Right lung (tissue), 5 donors: ENCODE measurements around the gene TSC22D2. TPM values are rescaled to one million over a fixed set of nuclear protein-coding genes. Genes with fewer than 3 reads are reported as not detected.

Experiments used
- DNase-seq, 2 donors: peaks; one replicate each; pipeline ENCODE4 v3.0.0-alpha.2; 2013
- polyA plus RNA-seq, 5 donors: library from polyadenylated mRNA; unstranded; fragments of 120-200 nt; gene quantifications; one replicate each; pipeline versions ENCODE4 v1.2.1 to v1.2.3, GENCODE V29; 2013; ENCODE audit warnings: inconsistent platforms in 1 of 5, low replicate concordance in 1 of 5; ENCODE audit not compliant: insufficient read length in 5 of 5, insufficient read depth in 1 of 5

TSC22D2 gene
- polyA plus RNA-seq, 5 donors, result 70.2 to 93.4 (median 75.4) TPM

DNA sequence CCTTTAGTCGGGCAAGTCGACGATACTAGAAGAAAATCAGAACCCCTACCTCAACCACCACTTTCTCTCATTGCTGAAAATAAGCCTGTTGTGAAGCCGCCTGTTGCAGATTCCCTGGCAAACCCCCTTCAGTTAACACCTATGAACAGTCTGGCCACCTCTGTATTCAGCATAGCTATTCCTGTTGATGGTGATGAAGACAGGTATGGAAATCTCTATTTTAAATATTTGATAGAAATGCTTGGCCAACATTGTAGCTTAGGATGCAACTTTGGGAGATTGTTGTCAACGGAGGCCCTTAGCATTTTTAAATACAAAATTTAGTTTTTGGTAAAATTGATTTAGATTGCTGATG lies 3.0 kb downstream of the TSC22D2 start:
- DNase-seq, result no peak

DNA sequence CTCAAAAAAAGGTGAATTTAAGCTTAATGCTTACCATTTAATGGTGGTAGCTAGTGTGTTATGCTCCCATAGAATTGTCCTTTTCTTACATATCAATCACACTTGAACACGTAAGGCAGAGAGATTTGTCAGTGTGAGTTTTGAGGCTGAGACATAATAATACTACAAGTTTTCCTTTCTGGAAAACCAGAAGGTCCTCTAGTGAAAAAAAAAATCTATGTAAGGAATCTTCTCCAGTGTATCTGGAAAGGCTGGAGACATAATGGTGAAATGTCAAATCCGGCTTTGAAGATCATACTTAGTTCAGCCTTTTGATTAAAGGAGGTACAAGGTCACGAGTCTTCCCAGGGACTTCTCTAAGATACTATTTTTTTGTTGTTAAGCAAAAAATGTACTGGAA lies 3.4 kb downstream of the TSC22D2 start:
- no peak for DNase-seq

DNA sequence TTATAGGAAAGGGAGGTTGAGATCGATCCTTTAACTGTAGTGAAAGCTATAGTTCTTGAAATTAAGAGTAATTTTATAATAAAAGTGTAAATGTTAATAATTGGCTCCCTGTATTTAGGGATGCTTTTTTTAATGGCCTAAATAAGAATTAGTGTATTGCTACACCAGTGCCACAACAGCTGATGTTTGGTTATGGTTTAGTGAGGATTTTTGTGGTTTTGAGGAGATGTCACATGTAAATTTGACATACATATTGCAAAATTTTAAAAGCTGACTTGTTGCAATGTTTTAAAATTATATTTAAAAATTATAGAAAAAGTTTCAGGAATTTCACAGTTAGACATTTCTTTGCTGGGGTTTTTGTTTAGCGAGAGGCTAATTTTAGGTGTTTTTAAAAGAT lies 3.9 kb downstream of the TSC22D2 start:
- DNase-seq, result no peak

DNA sequence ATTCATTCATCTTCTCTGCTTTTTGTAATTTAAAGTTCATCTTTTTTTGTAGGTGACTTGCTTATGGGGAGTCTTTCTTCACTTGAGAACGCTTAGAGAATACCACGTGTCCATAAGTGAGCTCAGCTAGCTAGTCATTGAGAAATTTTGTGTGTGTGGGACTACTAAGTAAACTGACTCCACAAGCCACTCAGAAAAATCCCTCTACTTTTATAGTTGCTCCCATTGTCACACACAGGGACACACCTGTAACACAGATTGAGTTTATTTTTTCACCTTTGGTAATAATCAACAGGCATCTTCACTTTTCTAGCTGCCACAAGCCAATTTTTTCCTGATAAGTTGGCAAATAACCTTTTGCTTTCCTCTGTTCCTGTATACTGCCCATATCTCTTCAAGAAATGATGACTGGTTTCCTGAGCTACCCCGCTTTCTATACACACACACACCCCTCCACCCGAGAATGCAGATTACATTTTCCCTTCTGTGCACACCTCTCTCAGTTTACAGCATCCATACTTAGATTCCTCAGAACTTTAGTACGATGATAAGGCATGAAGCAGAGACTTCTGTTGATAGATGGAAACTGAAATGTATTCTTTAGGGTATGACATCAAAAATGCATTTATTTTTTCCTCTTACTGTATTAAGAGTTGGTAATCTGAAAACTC lies 4.6 kb downstream of the TSC22D2 start:
- DNase-seq, result no peak

DNA sequence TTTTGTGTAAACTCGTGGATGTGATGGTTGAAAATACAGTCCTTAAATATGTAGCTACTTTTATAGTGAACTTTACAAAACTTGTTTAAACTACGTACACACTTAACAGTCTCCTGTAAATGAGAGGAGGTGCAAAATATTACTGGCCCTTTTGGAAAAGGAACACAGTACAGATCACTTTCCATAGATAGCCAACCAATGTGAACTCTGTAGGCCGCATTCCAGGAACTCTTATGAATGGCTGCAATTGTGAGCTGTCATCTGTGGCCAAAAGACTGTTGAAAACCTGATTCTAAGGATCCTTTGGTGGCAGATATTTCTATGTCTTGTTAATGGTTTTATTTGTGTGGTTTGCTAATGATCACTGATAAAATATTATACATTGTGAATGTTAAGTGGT lies 6.2 kb downstream of the TSC22D2 start:
- DNase-seq, result no peak

DNA sequence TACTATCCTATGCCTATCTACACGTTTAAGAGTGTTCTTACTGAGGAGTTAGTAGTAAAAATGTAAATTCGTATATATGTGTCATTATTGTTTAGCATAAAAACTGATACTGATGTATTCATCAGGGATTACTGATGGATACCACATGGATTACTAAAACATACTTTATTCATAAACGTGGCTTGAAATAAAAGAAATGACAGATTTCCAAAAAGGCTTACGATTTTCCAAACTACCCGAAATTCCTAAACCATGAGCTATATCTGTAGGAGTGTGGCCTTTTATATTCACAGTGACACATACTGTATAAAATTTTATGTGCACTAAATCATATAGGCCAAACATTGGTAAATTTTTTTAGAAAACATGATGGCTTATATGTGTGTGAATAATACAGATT lies 6.9 kb downstream of the TSC22D2 start:
- DNase-seq, result no peak

DNA sequence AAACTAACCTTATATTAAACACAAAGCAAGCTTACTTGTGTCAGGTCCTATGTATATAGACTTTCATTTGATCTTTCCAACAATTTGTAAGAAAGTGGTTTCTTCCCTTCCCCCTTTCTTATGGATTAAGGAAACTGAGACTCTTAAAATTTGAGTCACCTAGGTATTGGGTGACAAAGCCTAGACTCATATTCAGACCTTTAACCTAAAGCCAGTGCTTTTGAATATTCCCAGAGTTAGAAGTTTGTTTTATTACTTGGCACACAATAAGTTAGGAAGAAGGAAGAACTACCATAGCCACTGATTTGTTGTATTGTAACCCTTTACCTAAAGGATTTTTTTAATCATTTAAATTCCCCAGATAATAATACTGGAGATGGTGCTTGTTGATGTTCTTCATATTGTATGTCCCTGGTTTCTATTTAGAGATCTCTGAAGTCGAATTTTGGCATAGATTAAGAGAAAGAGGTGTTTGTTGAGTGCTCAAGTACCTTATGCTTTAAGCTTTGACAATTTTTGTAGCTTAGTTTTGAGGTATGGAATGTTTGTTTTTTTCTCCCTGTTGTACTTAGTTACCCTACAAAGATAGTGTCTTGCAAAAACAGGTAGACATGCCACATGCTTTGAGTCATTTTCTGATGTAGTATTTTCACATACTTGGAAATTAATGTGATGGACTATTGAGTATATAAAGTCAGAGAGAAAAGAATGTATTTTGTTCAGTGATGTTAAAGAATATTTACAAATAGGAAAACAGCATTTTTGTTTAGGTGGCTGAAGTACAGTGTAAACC lies 11.2 kb downstream of the TSC22D2 start:
- DNase-seq, result no peak

DNA sequence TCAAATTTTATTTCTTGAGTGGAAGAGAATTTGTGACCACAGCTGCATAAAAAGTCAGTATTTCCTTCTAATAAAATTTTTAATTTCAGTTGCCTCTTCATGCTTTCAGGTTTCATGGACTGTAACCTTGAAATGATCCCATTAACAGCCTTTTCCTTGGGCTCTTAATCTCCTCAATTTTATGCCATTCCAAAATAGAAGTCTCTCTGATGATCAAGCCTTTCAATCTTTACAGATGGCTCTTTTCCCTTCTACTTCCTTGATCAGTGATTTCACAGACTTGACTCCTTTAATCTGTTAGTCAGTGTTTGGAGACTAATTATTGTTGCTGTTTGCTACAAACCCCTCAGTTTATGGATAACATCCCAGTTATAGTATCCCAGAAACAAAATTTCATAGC lies 11.9 kb downstream of the TSC22D2 start:
- no peak for DNase-seq

DNA sequence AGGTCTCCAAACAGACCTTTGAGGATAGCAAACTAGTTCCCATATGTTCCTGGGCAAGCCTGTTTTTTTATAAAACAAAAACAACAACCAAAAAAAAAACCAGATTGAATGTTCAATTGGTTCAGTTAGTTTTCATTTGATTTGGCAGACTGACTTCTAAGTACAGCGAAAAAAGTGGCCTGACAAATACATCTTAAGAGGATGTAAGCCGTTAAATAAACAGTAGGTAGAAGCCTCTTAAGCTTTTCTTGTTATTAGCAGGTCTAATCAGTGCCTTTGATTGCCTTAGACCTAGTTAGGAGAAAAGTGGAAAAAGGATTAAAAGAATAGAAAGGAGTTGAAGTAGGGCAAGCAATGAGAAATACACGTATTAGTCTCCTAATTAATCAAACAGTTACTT lies 13.2 kb downstream of the TSC22D2 start:
- DNase-seq, result no peak

DNA sequence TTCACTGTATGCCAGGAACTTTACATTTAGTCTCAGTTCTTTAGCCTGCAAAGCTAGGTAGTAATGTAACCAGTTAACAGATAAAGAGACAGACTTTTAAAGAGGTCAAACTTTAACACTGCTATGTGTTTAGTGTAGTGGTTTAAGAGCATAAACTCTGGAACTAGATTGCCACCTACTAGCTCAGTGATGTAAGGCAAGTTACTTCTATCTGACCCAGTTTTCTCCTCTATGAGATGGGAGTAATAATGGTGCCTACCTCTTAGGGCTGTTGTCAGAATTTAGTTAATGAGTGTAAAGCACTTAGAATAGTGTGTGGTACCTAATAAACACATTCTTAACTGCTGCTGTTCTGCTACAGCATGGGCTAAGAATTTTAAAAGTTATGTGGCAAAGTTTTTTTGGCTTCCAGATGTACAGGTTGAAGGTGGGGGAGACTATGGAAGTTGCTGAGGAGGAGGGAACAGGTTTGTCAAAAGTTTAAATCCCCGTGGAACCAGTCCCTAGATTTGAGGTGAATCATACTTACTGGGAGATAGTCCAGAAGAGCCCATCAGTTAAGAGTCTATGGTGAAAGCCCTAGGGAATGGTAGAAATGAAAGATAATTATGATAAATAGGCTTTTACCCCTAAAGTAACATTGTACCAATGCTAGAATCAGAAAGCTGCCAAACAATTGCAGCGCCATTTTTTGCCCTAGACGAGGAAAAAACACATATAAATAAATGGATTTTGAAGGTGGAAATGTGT lies 13.9 kb downstream of the TSC22D2 start:
- no peak for DNase-seq

DNA sequence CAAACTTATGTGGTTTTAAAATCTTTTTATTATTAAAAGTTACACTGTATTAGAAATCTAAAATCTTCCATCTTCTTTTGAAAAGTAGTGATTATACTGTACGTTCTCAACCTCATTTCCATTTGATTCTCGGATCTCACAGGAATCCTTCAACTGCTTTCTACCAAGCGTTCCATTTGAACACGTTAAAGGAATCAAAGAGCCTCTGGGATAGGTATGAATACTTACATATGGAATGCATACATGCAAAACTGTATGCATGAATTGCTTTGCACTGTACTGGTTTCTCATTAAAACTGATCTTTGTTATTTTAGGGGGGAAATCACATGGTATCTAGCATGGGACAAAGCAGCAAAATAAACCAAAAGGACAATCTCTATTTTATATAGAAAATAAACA lies 14.8 kb downstream of the TSC22D2 start:
- no peak for DNase-seq

DNA sequence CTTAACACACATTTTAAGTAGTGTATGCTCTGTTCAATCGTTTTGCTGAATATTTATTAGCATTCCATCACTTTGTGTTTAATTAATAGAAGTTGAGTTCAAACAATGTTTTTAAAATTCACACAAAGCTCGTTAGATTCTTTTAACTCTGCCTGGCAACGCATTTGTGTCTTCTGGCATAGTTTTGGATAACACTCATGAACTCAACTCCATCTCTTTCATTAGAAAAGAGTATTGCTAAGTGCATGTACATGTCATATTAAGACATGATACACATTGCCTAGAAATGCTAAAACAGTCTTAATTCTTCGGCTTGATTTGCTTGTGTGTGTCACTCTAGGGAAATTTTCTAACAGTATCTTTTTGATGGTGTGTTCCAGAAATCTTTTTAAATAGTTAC lies 15.7 kb downstream of the TSC22D2 start:
- no peak for DNase-seq

DNA sequence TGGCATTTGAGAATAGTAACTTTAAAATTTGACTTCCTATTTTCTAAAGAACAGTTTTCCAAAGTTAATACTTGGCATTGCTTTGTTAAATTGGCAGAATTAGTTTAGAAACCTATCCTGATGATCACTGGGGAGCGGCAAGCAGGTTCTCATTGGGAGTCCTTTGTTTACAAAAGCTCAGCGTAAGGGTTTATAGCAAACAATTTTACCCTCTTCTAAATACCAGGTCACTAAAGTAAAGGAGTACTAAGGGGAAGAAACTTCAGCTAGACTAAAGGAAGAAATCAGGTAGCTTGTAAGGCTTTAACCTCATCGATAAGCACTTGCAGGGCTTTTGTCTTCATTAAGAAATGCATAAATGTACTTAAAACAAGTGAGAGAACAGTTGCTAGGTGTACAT lies 18.2 kb downstream of the TSC22D2 start:
- no peak for DNase-seq

DNA sequence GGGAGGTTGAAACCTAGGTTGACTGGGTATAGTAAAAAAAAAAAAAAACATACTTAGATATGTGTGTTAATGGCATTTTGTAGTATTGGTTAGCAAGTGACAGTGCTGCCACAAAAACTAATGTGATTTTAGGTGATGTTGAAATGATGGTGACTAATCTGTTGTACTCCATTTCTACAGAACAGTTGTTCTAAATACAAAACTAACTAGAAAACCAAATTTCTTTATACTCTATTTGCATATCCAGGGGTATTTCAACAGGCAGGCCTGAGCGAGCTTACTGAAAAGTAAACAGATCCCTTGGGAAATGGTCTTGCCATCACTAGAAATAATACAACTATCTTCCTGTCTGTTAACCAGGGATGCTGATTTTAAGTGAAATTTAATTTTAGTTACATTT lies 20.5 kb downstream of the TSC22D2 start:
- no peak for DNase-seq

DNA sequence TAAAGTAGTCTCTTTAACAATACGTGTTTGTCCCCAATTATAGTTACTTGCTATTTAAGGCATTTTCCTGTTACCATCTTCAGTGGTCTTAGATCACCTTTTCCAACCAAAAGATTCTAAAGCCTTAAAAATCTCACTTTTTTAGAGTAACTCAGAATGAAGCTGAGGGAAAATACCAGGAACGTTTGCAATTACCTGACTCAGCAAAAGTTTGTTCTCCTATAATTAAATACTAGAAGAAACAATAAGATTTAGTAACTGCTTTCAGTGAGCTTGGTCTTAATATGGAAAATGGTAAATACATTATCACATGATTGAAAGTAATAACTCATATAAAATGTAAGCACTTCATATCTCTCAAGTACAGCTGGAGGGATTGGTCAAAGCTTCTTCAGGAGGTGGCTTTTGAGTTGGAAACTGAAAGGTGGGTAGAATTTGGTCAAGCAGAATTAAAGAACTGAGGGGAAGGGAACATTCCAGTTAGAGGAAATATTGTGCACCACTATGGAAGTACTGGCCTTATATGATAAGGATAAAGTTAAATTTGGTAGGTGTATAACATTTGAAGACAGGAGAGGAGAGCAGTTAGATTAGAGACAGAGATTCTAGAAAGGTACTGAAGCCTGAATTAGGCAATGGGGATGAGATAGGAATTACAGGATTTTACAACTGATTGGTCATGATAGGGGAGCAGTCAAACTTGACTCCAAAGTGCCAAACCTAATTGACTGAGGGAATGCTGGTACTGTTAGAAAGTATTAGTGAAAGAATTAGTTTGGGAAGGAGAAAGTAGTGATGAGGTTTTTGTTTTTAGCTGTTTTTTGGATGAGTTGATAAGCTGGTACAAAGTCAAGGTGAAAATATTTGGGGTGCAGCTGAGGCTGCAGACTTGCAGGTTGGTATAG lies 21.9 kb downstream of the TSC22D2 start:
- DNase-seq, result no peak

DNA sequence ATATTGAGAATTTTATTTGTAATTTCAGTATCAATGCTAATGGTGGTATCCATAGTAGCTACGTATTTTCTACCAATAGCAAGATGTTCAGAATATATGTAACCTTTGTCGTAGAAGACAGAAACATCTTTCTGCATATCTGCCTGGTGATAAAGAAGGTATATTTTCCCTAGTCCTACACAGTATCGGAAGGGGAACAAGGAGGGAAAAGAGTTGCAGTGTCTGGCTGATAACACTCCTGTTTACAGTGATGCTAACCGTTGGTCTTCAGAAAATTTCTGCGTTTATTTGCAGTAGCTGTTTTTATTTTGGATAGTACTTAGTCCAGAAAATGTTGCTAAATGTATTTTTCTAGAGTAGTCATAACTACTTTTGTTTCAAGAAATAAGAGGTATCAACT lies 25.2 kb downstream of the TSC22D2 start:
- no peak for DNase-seq

DNA sequence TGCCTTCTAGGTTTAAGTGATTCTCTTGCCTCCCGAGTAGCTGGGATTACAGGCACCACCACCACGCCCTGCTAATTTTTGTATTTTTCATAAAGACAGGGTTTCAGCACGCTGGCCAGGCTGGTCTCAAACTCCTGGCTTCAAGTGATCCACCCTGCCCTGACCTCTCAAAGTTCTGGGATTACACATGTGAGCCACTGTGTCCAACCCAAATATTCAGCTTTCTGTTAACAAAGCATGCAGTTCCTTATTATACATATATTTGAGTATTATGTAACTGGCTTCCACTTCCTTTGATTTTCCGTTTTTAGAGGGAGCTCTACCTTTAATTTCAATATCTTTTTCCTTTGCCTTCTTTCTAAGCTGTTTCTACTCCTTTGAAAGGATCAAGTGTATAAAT lies 26.1 kb downstream of the TSC22D2 start:
- DNase-seq, result no peak

DNA sequence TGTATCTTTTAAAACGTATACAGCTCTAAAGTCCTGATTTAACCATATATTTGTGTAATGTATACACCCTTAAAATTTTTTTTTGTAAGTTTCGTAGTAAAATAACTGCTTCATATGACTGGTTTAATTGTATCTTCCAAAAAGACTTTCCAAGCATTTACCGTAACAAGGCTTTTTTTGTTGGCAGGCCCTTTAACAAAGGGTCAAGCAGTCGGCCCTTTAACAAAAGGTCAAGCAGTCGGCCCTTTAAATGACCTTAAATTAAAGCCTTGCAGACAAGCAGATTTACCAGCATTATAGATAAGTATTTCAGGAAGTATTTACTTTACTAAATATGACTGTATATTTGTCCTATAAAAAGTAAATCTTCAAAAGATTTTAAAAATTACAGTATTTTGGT lies 28.1 kb downstream of the TSC22D2 start:
- DNase-seq, result no peak

DNA sequence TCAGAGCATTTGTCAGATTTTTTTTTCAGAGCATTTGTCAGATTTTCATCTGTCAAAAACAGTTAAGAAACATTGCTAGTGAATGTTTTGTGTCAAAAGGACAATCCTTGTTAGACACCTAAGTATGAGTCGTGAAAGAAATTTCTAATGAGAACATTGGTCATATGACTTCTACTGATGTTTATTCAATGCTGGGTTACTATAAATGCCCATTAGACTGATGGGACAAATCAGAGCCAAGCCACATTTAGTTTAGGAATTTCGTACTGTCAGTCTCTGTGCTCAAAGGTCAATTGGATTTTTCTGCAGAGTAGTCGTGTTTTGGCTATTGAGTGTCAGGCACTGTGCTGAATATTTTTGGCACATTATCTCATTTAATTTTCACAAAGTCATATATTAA lies 31.6 kb downstream of the TSC22D2 start:
- DNase-seq, result no peak

DNA sequence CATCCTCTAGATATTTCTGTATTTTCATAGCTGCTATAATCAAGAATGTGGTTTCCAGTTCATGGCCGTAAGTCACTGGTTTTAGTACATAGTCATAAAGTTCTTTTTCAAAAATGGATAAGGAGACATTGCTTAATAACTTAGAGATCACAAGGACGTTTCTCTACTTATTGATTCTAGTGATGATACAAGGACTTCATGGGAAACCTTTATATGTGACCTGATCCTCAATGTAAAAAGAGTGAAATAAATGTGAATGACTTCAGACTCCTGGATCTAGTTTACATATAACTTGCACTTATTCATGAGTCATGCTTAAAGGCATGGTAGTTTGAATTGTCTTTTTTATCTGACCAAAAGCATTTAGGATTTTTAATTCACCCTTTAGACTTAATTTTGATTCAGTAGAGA lies 35.2 kb downstream of the TSC22D2 start:
- no peak for DNase-seq

DNA sequence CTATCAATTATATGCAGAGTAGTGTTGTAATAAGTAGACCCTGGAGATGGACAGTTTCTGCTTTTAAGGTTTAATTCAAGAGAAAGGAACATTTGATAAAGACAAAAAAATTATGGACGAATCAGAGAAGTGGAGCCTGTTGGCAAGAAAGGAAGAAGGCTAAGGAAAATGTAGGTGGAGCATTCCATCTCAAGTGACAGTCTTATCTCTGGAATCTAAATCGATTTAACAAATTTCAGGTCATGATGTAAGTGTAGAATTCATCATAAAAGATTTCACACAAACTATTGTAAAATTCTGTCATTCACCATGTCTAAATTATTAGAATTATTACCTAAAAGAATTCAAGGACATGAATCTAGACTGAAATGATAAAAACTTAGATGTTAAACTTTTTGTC lies 36.3 kb downstream of the TSC22D2 start:
- DNase-seq, result no peak

DNA sequence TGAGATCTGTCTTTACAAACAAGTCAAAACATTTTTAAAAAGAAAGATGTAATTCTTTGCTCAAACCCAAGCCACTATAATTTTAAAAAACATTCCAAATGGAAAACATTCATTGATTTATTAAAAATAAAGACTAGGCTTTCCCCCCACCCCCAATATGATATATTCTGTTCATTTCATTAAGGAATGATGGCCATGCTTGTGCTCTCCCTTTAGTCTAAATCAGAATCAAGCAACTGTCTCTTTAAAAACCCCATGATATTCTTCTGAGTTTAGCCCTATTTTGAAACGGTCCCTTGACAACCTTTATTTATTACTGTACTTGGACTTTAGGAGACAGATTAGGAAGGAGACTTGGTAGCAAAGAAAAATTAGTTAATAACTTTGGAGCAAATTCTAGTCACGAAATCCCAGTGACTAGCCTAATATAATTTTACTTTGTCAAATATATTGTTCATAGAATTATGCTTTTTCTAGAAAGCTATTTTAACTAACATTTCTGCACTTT lies 38.4 kb downstream of the TSC22D2 start:
- DNase-seq, result no peak
